ENCODE results near the gene AAK1.

DNA sequence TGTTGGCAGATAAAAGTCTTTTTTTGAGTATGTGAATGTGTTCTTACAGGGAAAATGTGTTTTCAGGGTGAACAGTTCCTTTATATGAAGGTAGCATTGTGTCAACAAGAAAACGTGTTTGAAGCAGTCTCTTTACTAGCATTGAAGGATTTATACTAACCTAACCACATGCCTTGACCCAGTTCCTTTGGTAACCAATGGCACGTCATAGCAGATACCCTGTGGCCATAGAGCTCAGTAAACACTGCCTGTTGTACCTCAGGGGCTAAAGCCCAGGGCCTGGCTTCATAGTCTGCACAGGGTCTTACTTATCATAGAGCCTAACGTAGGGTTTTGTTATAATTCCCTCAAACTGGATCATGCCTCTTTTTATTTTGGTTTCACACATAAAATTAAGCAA lies 174.2 kb downstream of the AAK1 start:
- TF ChIP-seq POLR2A (IDR thresholded peaks at IDR 0.05) (no peak), POLR2AphosphoS5 (IDR thresholded peaks at IDR 0.05) (no peak)
- TF ChIP-seq, protein P1, sequence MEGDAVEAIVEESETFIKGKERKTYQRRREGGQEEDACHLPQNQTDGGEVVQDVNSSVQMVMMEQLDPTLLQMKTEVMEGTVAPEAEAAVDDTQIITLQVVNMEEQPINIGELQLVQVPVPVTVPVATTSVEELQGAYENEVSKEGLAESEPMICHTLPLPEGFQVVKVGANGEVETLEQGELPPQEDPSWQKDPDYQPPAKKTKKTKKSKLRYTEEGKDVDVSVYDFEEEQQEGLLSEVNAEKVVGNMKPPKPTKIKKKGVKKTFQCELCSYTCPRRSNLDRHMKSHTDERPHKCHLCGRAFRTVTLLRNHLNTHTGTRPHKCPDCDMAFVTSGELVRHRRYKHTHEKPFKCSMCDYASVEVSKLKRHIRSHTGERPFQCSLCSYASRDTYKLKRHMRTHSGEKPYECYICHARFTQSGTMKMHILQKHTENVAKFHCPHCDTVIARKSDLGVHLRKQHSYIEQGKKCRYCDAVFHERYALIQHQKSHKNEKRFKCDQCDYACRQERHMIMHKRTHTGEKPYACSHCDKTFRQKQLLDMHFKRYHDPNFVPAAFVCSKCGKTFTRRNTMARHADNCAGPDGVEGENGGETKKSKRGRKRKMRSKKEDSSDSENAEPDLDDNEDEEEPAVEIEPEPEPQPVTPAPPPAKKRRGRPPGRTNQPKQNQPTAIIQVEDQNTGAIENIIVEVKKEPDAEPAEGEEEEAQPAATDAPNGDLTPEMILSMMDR (IDR thresholded peaks at IDR 0.05): no peak

Data from stomach (tissue), 4 donors.